Central memory CD4-positive, alpha-beta T cell (primary cell): Measurements from ENCODE around the gene CHID1.
A peak's percentile ranks its signal among the peaks of the same experiment; 100 is the strongest.

Source experiments
- DNase-seq: peaks from one replicate; pipeline ENCODE4 v3.0.0; 2022

Gene CHID1

DNA sequence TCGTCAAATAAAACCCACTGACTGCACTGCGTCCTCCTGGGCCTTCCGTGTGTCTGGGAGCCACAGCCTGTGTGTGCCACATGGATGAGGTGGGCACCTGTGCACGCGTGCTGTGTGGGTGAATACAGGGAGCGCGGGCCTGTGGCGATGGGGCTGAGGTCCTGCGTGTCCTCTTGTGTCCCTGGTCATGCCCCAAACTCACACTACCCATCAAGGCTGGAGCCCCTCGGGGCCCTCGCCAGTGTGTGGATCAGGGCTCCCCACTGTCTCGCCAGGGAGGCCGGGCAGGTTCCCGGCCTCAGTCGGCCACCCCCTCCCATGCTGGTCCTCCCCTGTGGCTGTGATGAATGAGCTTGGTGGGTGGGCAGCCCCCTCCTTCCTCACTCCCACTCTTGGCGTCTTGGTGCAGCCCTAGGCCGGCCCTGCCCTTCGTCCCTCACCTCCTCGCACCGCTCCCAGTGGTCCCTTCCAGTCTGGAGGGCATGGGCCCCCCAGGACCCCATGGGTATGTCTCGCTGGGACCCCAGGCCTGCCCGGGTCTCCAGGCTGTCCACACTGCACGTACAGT lies 78.6 kb downstream of the CHID1 start:
- no peak for DNase-seq

DNA sequence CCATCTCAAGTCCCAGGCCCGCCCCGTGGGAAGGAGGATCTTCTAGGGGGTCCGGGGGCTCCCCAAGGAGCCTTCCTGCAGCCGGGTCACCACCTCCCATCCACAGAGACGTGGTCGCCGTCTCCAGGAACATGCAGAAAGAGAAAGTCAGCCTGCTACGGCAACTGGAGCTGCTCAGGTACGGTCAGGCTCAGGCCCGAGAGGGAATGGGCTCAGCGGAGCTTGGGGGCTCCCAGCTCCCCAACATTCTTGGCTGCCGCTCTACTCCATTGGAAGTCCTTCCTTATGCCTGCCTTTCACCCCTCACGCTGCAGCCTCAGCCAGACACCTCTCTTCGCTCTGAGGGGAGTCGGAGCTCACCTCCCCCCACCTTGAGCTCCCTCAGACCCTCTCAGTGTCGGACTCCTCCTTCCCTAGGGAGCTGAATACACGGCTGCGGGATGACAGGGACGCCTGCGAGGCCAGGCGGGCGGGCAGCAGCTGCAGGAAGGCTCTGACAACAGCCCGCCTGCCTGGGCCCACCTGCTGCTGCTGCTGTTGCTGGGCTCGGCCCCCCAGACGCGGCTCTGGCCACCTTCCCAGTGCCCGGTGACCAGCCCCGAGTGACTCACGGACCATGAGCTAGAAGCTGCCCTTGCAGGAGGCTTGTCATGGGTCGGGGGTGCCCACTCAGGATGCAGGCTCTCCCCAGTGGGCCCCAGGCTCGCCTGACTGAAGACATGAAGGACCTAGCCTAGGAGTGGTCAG lies 79.3 kb downstream of the CHID1 start:
- DNase-seq, result no peak

DNA sequence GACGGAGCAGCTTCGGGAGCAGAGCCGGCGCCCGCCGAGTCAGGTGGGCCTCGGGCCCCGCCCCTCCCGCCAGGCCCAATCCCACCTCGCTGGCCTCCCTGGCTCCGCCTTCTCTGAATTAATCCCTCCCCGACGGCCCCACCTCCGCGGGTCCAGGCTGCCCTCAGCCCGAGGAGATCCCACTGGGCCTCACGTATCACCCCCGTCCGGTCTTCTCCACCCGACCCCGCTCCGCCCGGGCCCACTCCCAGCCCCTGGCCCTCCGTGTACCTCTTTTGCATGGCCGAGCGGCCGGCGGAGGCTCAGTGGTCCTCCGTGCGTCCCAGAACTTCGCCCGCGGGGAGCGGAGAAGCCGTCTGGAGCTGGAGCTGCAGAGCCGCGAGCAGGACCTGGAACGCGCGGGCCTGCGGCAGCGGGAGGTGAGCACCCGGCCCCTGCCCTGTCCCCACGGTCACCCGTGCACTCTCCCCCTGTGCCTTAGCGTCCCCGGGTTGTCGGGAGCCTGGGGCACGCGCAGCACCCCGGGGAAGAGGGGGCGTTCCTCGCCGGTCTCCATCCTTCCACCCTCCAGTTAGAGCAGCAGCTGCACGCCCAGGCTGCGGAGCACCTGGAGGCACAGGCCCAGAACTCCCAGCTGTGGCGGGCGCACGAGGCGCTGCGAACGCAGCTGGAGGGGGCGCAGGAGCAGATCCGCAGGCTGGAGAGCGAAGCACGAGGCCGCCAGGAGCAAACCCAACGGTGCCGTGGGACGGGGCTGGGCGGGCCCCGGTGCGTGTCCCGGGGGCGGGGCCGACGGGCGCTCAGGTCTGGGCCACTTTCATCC lies 80.1 kb downstream of the CHID1 start:
- peak; percentile 38 for DNase-seq

DNA sequence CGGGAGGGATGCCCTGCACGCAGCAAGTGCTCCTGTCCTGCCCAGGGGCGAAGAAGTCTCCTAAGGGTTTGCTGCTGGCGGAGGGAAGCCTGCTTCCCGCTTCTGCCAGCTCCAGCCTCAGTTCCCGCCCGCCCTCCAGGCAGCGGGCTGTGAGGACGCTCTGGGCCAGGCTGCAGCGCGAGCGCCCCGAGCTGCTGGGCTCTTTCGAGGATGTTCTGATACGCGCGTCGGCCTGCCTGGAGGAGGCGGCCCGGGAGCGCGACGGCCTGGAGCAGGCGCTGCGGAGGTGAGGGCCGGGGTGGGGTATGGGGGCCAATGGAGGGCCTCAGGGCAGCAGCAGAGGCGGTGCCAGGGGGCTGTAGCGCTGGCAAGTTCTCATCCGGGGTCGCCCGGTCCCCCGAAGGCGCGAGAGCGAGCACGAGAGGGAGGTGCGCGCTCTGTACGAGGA lies 80.7 kb downstream of the CHID1 start:
- DNase-seq, result no peak

DNA sequence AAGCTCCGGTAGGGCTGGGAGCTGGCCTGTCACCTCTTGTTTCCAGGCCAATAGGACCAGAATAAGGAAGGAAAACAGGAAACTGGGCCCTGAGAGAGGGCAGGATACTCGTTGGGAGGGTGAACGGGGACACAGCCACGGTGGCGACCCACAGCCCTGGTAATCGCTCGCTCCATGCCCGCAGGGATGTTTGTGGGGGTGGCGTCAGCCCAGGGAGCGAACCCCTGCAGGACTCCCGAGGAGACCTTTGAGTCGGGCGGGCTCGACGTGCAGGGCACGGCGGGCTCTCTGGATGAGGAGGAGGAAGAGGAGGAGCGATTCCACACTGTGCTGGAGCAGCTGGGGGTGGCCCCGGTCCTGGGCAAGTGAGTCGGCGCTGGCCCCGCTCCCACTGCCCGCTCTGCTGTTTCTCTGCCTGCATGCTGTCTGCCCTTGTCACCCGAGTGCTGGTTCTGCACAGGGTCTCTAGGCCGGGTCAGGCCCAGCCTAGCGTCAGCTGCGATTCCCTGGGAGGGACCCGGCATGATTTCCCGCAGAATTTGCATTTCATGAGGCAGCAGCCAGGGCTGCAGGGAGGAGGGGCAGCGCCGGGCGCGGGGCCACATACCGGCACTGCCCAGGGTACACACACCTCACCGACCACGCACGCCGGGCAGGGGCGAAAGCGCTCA lies 81.3 kb downstream of the CHID1 start:
- no peak for DNase-seq

DNA sequence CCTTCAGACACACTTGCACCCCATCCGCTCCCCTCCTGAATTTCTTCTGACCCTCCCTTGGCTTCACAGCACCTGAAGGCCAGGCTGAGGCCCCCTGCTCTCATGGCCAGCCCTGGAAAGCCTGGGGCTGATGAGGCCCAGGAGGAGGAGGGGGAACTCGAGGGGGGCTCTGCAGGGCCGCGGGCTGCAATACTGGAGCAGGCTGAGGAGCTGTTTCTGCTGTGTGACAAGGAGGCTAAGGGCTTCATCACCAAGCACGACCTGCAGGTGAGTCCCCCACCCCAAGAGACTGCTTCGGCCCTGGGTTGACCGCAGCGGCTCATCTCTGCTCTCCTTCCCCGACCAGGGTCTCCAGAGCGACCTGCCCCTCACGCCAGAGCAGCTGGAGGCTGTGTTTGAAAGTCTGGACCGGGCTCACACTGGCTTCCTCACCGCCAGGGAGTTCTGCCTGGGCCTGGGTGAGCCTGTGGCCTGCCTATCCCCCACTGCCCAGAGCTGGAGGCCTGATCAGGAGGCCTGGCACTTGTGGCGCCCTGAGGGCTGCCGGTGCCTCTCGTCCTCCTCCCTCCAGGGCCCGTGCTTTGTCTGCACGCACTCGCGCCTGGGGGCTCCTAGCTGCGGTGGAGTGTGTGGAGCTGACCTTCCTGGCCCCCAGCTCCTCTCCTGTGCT lies 82.0 kb downstream of the CHID1 start:
- DNase-seq, result no peak

DNA sequence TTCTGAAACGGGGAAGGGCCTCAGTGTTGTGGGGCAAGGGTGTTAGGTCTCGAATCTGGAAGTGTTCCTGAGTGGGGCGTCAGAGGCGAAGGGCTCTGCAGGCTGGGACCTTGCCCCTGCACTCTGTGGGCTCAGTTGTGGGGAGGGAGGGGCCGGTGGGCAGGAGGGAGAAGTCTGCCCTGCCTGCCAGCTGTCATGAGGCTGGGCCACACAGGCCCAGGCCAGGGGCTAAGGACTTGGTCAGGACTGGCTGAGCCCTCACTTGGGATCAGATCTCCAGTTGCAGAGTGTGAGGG lies 82.8 kb downstream of the CHID1 start, which contains the start of gene CRACR2B:
TSS of gene CRACR2B (plus strand) at position 23 of the 296 bp plus-strand sequence. CDS start 689 bp downstream, outside the sequence.
- DNase-seq, result no peak

DNA sequence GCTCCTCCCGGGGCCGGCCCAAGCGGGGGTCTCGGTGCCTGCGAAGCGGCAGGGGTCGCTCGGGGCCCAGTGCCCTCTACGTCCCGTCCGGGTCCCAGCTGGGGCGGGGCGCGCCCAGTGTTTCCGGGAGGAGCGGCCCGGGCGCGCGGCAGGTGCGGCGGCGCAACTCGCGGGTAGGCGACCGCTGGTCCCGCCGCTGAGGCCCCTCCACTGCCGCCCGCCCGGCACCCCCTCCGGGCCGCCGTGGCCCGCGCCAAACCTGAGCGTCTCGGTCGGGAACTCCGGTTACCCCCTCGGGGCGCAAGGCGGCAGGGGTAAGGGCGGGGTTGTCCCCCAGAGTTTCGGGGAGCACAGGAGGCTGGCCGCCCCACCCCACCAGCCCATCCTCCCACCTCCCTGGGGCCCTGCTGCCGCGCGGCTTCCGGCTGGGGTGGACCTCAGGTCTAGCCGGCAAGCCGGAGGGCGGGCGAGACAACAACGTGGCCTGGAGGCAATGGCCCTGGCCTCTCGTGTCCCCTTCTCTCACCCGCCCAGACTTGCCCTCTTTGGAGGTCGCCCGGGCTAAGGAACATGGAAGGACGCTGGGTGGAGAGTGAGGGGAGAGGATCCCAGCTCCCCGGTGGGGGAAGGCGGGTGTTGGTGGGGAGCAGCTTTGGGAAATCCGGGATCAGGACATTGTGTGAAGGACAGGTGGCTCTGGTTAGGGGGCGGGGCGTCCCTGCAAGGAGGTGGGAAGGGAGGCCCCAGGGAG lies 83.3 kb downstream of the CHID1 start:
- DNase-seq, result no peak

DNA sequence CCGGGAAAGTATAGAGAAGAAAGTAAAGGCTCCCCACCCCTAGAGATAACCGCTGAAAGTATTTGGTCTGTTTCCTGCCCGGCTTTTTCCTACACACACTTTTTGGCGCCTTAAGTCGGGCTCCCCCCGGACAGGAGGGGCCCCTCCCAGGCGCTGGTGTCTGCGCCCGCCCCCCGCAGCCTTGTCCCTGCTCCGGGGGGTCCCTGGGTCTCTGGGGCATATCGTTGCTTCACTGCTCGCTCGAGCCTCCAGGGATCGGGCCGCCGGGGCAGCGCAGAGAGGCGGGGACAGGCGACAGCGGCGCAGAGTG lies 83.8 kb downstream of the CHID1 start:
- no peak for DNase-seq

DNA sequence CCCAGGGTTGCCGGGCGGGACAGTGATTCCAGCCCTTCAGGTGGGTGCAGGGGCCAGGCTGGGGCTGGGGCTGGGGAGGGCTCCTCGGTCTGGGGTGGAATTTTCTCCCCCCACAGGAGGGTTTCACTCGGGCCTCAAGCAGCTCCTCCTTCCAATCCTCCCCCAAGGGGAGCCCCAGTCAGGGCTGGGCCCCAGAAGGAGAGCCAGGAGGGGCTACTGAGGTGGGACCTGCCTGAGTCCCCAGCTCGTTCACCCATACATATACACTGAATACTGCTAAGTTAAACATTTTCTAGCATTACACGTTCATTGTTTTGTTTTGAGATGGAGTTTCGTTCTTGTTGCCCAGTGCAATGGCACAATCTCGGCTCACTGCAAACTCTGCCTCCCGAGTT lies 84.4 kb downstream of the CHID1 start:
- DNase-seq, result no peak

DNA sequence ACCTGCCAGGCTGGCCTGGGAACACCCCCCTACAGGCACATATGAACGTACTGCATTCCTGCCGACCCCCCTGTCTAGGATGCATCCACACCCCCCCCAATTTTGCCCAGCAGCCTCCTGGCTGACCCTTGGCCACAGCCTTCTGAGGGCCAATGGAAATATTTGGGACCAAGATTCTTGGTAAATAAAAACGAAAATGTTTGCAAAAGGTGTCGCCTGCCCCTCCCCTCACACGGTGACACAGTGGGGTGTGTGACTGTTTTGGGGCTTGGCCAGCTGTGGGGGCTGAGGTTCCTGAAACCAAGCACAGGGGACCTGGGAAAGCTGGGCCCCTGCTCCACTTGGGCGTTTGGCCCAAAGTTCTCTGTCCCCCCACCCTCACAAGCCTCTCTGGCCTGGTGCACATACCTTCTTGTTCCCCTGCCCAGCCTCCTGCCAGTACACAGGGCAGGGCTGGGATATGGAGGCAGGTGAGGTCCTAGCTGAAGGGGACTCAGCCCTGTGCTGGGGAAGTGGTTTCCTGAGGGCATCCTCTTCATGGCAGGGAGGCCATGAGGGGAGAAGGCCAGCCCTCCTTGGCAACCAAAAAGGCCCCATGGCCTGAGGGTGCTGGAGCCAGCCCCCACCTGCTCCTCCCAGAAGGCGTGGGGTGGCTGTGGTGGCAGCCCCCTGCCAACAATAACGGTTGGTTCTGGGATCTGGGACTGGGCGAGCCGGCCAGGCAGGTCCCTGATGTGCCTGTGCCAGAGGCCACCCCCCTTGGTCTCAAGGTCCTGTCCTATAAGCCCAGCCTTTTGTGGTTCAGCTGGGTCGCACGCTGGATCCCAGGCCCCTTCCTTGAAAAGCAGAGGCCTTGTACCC lies 85.0 kb downstream of the CHID1 start:
- DNase-seq, result no peak

DNA sequence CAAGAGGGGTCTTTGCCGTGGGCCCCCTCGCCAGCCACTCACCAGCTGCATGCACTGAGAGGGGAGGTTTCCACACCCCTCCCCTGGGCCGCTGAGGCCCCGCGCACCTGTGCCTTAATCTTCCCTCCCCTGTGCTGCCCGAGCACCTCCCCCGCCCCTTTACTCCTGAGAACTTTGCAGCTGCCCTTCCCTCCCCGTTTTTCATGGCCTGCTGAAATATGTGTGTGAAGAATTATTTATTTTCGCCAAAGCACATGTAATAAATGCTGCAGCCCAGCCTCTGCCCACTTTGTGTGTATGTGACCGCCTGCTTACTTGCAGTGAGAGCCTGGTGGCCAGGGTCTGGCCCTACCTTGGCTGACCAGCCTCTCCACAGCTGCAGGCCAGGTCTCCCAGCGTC lies 85.7 kb downstream of the CHID1 start:
- no peak for DNase-seq

DNA sequence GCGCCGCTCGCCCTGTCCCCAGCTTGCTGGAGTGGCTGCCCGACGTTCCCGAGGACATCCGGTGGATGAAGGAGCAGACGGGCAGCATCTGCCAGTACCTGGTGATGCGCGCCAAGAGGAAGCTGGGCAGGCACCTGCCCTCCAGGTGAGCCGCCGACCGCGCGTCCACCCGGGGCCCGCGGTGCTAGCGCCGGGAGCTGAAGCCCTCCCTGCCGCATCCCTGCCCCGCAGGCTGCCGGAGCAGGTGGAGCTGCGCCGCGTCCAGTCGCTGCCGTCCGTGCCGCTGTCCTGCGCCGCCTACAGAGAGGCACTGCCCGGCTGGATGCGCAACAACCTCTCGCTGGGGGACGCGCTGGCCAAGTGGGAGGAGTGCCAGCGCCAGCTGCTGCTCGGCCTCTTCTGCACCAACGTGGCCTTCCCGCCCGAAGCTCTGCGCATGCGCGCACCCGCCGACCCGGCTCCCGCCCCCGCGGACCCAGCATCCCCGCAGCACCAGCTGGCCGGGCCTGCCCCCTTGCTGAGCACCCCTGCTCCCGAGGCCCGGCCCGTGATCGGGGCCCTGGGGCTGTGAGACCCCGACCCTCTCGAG lies 86.2 kb downstream of the CHID1 start:
- DNase-seq, result no peak

DNA sequence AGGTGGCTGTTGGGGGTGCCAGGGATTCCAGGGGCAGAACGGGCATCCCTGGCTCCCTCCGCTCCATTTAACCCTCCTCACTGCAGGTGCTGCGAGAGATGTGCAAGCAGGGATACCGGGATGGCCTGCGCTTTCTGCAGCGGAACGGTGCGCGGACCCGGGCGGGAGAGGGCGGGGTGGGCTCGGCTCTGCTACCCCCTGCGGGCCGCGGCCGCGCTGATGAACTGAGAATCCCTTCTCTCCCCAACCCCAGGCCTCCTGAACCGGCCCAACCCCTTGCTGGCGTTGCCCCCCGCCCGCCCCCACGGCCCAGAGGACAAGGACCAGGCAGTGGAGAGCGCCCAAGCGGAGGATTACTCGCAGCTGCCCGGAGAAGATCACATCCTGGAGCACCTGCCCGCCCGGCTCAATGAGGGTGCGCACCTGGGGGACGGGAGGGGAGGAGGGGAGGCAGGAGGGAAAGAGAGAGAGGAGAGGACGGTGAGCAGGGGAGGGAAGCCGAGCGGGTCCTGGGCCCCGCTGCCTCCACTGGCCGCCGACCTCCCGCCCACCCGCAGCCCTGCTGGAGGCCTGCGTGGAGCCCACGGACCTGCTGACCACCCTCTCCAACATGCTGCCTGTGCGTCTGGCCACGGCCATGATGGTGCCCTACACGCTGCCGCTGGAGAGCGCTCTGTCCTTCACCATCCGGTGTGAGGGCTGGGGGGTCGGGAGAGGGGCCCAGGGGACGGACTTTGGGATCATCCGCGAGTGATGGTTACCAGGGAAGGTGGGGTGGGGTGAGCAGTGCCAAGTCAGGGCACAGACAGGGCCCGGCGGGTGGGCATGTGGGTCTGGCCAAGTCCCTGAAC lies 86.9 kb downstream of the CHID1 start:
- DNase-seq, result no peak

DNA sequence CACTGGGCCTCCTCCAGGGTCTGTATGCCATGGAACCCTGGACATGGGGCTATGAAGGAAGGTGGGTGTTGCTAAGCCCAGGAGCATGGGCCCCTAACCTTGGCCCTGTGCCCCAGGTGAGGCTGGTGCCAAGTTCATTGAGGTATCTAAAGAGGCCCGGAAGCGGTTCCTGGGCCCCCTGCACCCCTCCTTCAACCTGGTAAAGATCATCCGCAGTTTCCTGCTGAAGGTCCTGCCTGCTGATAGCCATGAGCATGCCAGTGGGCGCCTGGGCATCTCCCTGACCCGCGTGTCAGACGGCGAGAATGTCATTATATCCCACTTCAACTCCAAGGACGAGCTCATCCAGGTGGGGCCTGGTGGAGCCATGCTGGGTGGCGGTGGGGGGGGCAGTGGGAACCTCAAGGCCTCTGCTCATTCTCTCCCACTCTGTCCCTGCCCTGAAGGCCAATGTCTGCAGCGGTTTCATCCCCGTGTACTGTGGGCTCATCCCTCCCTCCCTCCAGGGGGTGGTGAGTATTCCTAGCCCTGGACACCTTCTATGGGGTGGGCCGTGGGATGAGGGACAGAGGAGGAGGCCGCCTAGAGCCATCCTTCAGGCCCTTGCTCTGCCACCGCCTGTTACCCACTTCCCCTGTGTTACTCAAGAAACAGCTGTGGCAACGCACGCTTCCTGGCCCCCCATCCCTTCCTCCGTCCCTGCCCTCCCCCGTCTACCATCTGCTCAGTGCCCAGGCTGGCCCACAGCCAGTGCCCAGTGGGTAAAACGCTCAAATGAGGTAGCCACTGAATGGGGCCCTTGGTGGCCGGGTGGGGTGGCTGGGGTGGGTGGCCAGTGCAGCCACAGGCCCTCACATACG lies 88.9 kb downstream of the CHID1 start:
- no peak for DNase-seq

DNA sequence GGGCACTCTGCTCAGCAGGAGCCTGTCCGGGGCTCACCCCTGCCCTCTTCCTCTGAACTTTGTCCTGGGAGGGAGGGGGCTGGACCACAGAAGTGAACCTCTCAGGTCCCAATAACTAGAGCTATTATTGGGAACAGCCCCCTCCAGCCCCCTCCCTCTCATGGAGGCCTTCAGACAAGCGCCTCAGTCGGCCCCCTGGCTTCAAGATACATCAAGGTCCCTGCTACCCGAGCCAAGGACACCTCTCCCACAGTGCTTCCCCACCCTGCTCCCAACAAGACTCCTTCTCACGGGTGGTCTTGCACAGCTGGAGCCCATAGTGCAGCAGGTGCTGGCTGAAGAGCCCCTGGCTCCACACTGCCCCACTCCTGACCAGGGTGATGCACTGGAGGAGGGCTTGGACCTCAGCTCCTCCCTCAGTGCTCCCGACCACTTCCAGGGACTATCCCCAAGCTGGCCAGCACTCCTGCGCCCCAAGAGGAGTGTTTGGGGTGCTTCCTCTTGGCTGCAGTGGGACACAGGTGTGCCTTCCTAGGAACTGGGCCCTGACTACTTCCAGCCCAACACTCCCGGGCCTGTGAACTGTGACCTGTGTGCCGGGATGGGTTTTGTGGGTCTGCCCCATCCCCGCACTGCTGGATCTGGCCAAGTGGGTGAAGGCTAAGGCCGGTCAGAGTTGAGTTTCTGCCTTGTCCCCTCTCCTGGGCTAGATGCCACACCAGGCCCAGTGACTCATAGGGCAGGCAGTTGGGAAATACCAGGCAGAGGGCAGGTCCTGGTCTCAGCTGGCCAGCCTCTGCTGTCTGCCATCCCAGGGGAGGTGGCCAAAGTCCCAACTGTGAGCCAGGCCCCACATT lies 89.7 kb downstream of the CHID1 start:
- no peak for DNase-seq

DNA sequence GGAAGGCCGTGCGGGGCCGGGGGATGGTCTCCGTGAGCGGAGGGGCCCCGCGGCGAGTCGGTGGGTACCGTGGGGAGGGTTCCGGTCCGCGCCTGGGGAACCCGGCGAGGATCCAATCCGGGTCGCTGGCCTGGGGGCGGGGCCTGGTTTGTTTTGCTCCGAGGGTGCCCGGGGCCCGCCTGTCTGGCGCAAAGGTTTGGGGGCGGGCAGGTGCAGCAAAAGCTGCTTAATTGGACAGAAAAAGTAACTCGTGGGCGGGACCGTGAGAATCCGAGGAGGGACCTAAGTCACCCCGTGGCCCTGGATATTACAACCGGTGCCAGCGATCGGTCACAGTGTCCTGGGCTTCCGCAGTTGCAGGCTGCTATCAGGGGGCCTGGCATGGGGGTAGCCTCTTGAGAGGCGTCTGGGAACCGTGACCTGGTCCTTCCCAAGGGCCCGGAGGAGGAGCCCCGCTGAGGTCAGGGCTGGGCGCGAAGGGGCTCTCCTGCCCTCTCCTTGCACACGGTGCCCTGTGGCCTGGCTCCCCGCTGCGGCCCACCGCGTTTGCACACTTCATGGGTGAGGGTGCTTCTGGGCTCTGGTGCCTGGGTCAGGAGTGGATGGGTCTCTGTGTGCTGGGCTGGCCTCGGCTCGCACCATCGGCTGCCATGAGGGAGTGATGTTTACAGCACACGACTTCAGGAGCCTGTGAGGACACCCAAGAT lies 90.5 kb downstream of the CHID1 start:
- DNase-seq, result peak; percentile 94
